GM19193 (cell line): ENCODE results near the gene ZNF266.

Source experiments
- POLR2A ChIP-seq: IDR thresholded peaks from 4 replicates; pipeline ENCODE4 v1.6.1; 2011; ENCODE audit not compliant: insufficient read depth, insufficient read length; ENCODE audit errors: extremely low read depth

ZNF266 gene

GRCh38 chr19:9435279-9436268, at the start of gene ZNF266:
TSS of gene ZNF266 (minus strand) at chr19:9435573. CDS start at chr19:9420089, 15,484 bp downstream.
- TF ChIP-seq POLR2A: peak; percentile 78

- TF ChIP-seq POLR2A: no peak
These were observed 49.8 kb upstream of the ZNF266 start for GRCh38 chr19:9485140-9485539.

- TF ChIP-seq POLR2A: no peak
These were observed 39.6 kb upstream of the ZNF266 start for GRCh38 chr19:9474975-9475374.

GRCh38 chr19:9467161-9467560, 31.8 kb upstream of the ZNF266 start:
- no peak for TF ChIP-seq POLR2A

- no peak for TF ChIP-seq POLR2A
These were observed 26.6 kb upstream of the ZNF266 start for GRCh38 chr19:9461938-9462337.

GRCh38 chr19:9456018-9456689, 20.8 kb upstream of the ZNF266 start:
- TF ChIP-seq POLR2A: no peak

- TF ChIP-seq POLR2A: no peak
These were observed 18.6 kb upstream of the ZNF266 start for GRCh38 chr19:9453953-9454352.

- no peak for TF ChIP-seq POLR2A
These were observed 9.7 kb upstream of the ZNF266 start for GRCh38 chr19:9445037-9445436.

GRCh38 chr19:9436358-9436757, 985 bp upstream of the ZNF266 start:
- TF ChIP-seq POLR2A: no peak

GRCh38 chr19:9431475-9431874, 3.9 kb downstream of the ZNF266 start:
- no peak for TF ChIP-seq POLR2A

GRCh38 chr19:9430444-9430843, 4.9 kb downstream of the ZNF266 start:
- no peak for TF ChIP-seq POLR2A

GRCh38 chr19:9427941-9428340, 7.4 kb downstream of the ZNF266 start:
- TF ChIP-seq POLR2A: no peak

GRCh38 chr19:9413240-9413954, 22.0 kb downstream of the ZNF266 start:
- no peak for TF ChIP-seq POLR2A

GRCh38 chr19:9407827-9408226, 27.5 kb downstream of the ZNF266 start:
- no peak for TF ChIP-seq POLR2A

GRCh38 chr19:9406798-9407352, 28.5 kb downstream of the ZNF266 start:
- no peak for TF ChIP-seq POLR2A
